ENCODE measurements around the gene SPRR2D.

- no peak for TF ChIP-seq POLR2A (IDR thresholded peaks at IDR 0.05; ENCODE audit: low read depth, low read length)
- no peak for TF ChIP-seq TAF1 (IDR thresholded peaks at IDR 0.05; ENCODE audit: borderline replicate concordance, low read depth, low read length)
- TF ChIP-seq POLR2AphosphoS5 (IDR thresholded peaks at IDR 0.05; ENCODE audit: low read depth, low read length) = no peak
Measured at GRCh38 chr1:153023109-153023508, 17.8 kb downstream of the SPRR2D start.

Data from GM12892 (cell line).